HEK293 (cell line): Measurements from ENCODE around the gene NAA20.

ENCODE experiments used
- CTCF ChIA-PET: fragments of 350-600 bp; formaldehyde crosslinking; extraction: SDS; loops from one replicate; lab custom pipeline; 2021; ENCODE audit warnings: antibody characterized with exemption; lab: Yijun Ruan, JAX
- POLR2A ChIA-PET: fragments of 300-600 bp; formaldehyde crosslinking; extraction: SDS; loops from one replicate; lab custom pipeline; 2020; ENCODE audit warnings: antibody characterized with exemption, inconsistent platforms; lab: Yijun Ruan, JAX
- H3K27ac ChIP-seq: fragments of 200-500 bp; sonication (Bioruptor generic); 2 replicates; pipeline ENCODE4 v1.5.1; 2014; ENCODE audit warnings: low read depth, low read length, control low read depth, inconsistent platforms; ENCODE audit errors: extremely low read depth
- H3K36me3 ChIP-seq, 2 experiments: fragments of 200-500 bp in 1 of 2; sonication (Bioruptor generic) in 1 of 2; 1 replicate in 1 of 2; 2 replicates in 1 of 2; pipeline ENCODE4 v1.5.1; 2014 to 2017; ENCODE audit warnings: inconsistent platforms in 2 of 2, low read length in 2 of 2; ENCODE audit not compliant: control insufficient read depth in 2 of 2, insufficient read depth in 1 of 2
- H3K4me1 ChIP-seq: fragments of 200-500 bp; sonication (Bioruptor generic); 2 replicates; pipeline ENCODE4 v1.5.1; 2014; ENCODE audit warnings: mild to moderate bottlenecking, low read length, inconsistent platforms; ENCODE audit not compliant: control insufficient read depth, insufficient read depth
- H3K4me3 ChIP-seq: 2 replicates; pipeline ENCODE4 v1.5.1; 2011; ENCODE audit warnings: low read depth, mild to moderate bottlenecking, control low read depth, low read length, moderate library complexity
- H3K9me3 ChIP-seq: fragments of 200-500 bp; sonication (Bioruptor generic); 2 replicates; pipeline ENCODE4 v1.5.1; 2014; ENCODE audit warnings: low read depth, low read length, inconsistent platforms; ENCODE audit not compliant: control insufficient read depth, insufficient read depth
- HOXA7 ChIP-seq: sonication (generic); formaldehyde crosslinking; IDR thresholded peaks from 2 replicates; pipeline ENCODE4 v1.8.1; 2022; ENCODE audit warnings: missing genetic modification reagents, borderline replicate concordance
- OVOL3 ChIP-seq: fragments of 450-650 bp; formaldehyde crosslinking; IDR thresholded peaks from 2 replicates; pipeline ENCODE4 v1.5.1; 2016; ENCODE audit warnings: missing biosample characterization, missing genetic modification characterization
- PRDM4 ChIP-seq: fragments of 450-650 bp; formaldehyde crosslinking; IDR thresholded peaks from 2 replicates; pipeline ENCODE4 v1.5.1; 2017; ENCODE audit warnings: missing biosample characterization, missing genetic modification characterization
- SP3 ChIP-seq: fragments of 450-650 bp; formaldehyde crosslinking; IDR thresholded peaks from 2 replicates; pipeline ENCODE4 v1.5.1; 2016; ENCODE audit warnings: missing biosample characterization, missing genetic modification characterization
- TSHZ1 ChIP-seq: fragments of 450-650 bp; formaldehyde crosslinking; IDR thresholded peaks from 2 replicates; pipeline ENCODE4 v1.5.1; 2016; ENCODE audit warnings: missing biosample characterization, missing genetic modification characterization, borderline replicate concordance
- ZBTB11 ChIP-seq: fragments of 450-650 bp; formaldehyde crosslinking; conservative IDR thresholded peaks from 2 replicates; pipeline ENCODE4 v1.5.1; 2016; ENCODE audit warnings: low read depth, missing biosample characterization, missing genetic modification characterization
- ZBTB26 ChIP-seq: fragments of 450-650 bp; formaldehyde crosslinking; optimal IDR thresholded peaks from 2 replicates; pipeline ENCODE3; 2016; ENCODE audit warnings: missing biosample characterization, mild to moderate bottlenecking, missing genetic modification characterization
- ZBTB44 ChIP-seq: fragments of 450-650 bp; IDR thresholded peaks from 2 replicates; pipeline ENCODE4 v1.5.1; 2018; ENCODE audit warnings: missing biosample characterization, mild to moderate bottlenecking, missing genetic modification characterization
- ZNF114 ChIP-seq: fragments of 450-650 bp; formaldehyde crosslinking; IDR thresholded peaks from 2 replicates; pipeline ENCODE4 v1.5.0; 2017; ENCODE audit warnings: missing biosample characterization, missing genetic modification characterization
- ZNF132 ChIP-seq: fragments of 450-650 bp; formaldehyde crosslinking; IDR thresholded peaks from 2 replicates; pipeline ENCODE4 v1.5.1; 2017; ENCODE audit warnings: missing biosample characterization, missing genetic modification characterization, borderline replicate concordance
- ZNF280D ChIP-seq: fragments of 450-650 bp; formaldehyde crosslinking; IDR thresholded peaks from 2 replicates; pipeline ENCODE4 v1.5.1; 2016; ENCODE audit warnings: missing biosample characterization, missing genetic modification characterization
- ZNF311 ChIP-seq: fragments of 450-650 bp; formaldehyde crosslinking; IDR thresholded peaks from 2 replicates; pipeline ENCODE4 v1.5.1; 2017; ENCODE audit warnings: missing biosample characterization, missing genetic modification characterization, borderline replicate concordance
- ZNF324 ChIP-seq: fragments of 450-650 bp; formaldehyde crosslinking; IDR thresholded peaks from 2 replicates; pipeline ENCODE4 v1.5.1; 2016; ENCODE audit warnings: missing biosample characterization, missing genetic modification characterization
- ZNF391 ChIP-seq: fragments of 450-650 bp; formaldehyde crosslinking; IDR thresholded peaks from 2 replicates; pipeline ENCODE4 v1.5.1; 2016; ENCODE audit warnings: low read depth, missing biosample characterization, missing genetic modification characterization, borderline replicate concordance
- ZNF423 ChIP-seq: fragments of 450-650 bp; formaldehyde crosslinking; IDR thresholded peaks from 2 replicates; pipeline ENCODE4 v1.5.1; 2016; ENCODE audit warnings: missing biosample characterization, missing genetic modification characterization
- ZNF654 ChIP-seq: fragments of 450-650 bp; formaldehyde crosslinking; IDR thresholded peaks from 2 replicates; pipeline ENCODE4 v1.5.1; 2016; ENCODE audit warnings: low read depth, missing biosample characterization, missing genetic modification characterization
- ZNF701 ChIP-seq: fragments of 450-650 bp; formaldehyde crosslinking; IDR thresholded peaks from 2 replicates; pipeline ENCODE4 v1.5.1; 2016; ENCODE audit warnings: missing biosample characterization, missing genetic modification characterization
- ZNF792 ChIP-seq: fragments of 450-650 bp; formaldehyde crosslinking; IDR thresholded peaks from 2 replicates; pipeline ENCODE4 v1.5.1; 2016; ENCODE audit warnings: missing biosample characterization, missing genetic modification characterization
- ZNF837 ChIP-seq: fragments of 450-650 bp; formaldehyde crosslinking; IDR thresholded peaks from 2 replicates; pipeline ENCODE4 v1.5.1; 2016; ENCODE audit warnings: missing biosample characterization, missing genetic modification characterization

NAA20 gene

GRCh38 chr20:20010639-20011500, 6.3 kb upstream of the NAA20 start:
- H3K4me3 ChIP-seq, result no peak overlapping the region
- H3K27ac ChIP-seq, result no peak overlapping the region
- no peaks in the 10 kb centered on the region for H3K9me3 ChIP-seq
- H3K4me1 ChIP-seq, result peaks cover 2% of the 10 kb centered on the region; the same call in 1 of the 2 replicates
- no peaks in the 10 kb centered on the region for H3K36me3 ChIP-seq
- CTCF ChIA-PET, result interaction anchor here (0.7 to 0.9 kb wide), 3 partner anchors 296 to 812 kb away, joined by 3 to 4 read pairs (median 3); no protein-coding TSS in a partner anchor
- POLR2A ChIA-PET, result no interaction called here
- TF ChIP-seq ZBTB11 (tag by site-specific recombination), result no peak
- no peak for TF ChIP-seq ZNF324 (tag by site-specific recombination)
- TF ChIP-seq PRDM4 (tag by site-specific recombination), result peak; percentile 70
- TF ChIP-seq HOXA7 (CRISPR knock-in tag), result no peak
- no peak for TF ChIP-seq ZNF114
- TF ChIP-seq ZNF423 (tag by site-specific recombination), result no peak
- no peak for TF ChIP-seq ZNF391
- TF ChIP-seq ZNF654 (tag by site-specific recombination), result peak; percentile 1; the same call in 1 of the 2 replicates
- no peak for TF ChIP-seq ZBTB26 (tag by site-specific recombination)
- TF ChIP-seq TSHZ1 (tag by site-specific recombination), result 0 out of 2 replicates have a peak, but pooled peaks have one; percentile 21
- no peak for TF ChIP-seq ZNF311 (tag by site-specific recombination)
- TF ChIP-seq ZBTB44 (tag by site-specific recombination), result peak; percentile 89
- TF ChIP-seq OVOL3 (tag by site-specific recombination), result peak; percentile 82
- no peak for TF ChIP-seq ZNF701
- TF ChIP-seq ZNF837, result no peak
- TF ChIP-seq ZNF132 (tag by site-specific recombination), result no peak
- no peak for TF ChIP-seq ZNF792 (tag by site-specific recombination)
- no peak for TF ChIP-seq SP3
- TF ChIP-seq ZNF280D (tag by site-specific recombination), result no peak
